Measurements from ENCODE around the gene RPS18. TPM values are rescaled to one million over a fixed set of nuclear protein-coding genes. Genes with fewer than 3 reads are reported as not detected.

RPS18 gene
- total and polyA plus RNA-seq, 3 experiments from 2014 or later = 3,797 to 7,106 (median 3,852) TPM

- peaks cover 16% of the 10 kb centered on the region for H3K36me3 ChIP-seq (ENCODE audit: insufficient read depth, low read length)
- H3K27me3 Mint-ChIP-seq = peaks cover 0 to 3% of the 10 kb centered on the region in 2 donors
- H3K4me3 Mint-ChIP-seq = peak within 1 kb of the TSS; percentile 95 to 100 (median 98)
- H3K36me3 Mint-ChIP-seq = peaks cover 5 to 57% (median 6%) of the 10 kb centered on the region in 3 donors
- DNase-seq = peak; percentile 78 to 94 (median 87)
- no peaks in the 10 kb centered on the region for H3K9me3 Mint-ChIP-seq
- ChIA-PET CTCF (interaction anchor here (1.3 to 2.8 kb wide), 4 partner anchors 12 to 37 kb away, joined by 3 to 23 read pairs (median 8); partner anchors contain the start of genes B3GALT4, PFDN6 and WDR46), POLR2A (interaction anchor here (0.7 to 2.5 kb wide), 4 partner anchors 15 to 42 kb away, joined by 3 to 35 read pairs (median 14); partner anchors contain the start of genes B3GALT4, RGL2 and RPS18)
- peaks cover 46% of the 10 kb centered on the region for H3K4me1 ChIP-seq (ENCODE audit: insufficient read depth, low read length)
- H3K27me3 ChIP-seq (ENCODE audit: insufficient read depth, low read length, poor library complexity, severe bottlenecking) = no peaks in the 10 kb centered on the region
- H3K9me3 ChIP-seq (ENCODE audit: low read length) = no peaks in the 10 kb centered on the region
- H3K4me3 ChIP-seq (ENCODE audit: low read length) = peak within 1 kb of the TSS; percentile 87
- peak within 1 kb of the TSS; percentile 95 to 100 (median 99) for H3K27ac Mint-ChIP-seq
- H3K4me1 Mint-ChIP-seq = peaks cover 54 to 73% (median 60%) of the 10 kb centered on the region in 3 donors
- peak within 1 kb of the TSS; percentile 98 for H3K27ac ChIP-seq (ENCODE audit: low read depth, low read length)
Measured at GRCh38 chr6:33313709-33314514, 42.0 kb downstream of the RPS18 start, which contains the start of gene TAPBP. TAPBP (minus strand) TSS chr6:33314078; CDS start chr6:33314041, 37 bp downstream.

GRCh38 chr6:33314515-33314942 lies 42.7 kb downstream of the RPS18 start:
- Mint-ChIP-seq H3K36me3 (peaks cover 5 to 59% (median 6%) of the 10 kb centered on the region in 3 donors), H3K4me3 (peak overlapping the region; percentile 95 to 100 (median 98)), H3K4me1 (peaks cover 60 to 77% (median 64%) of the 10 kb centered on the region in 3 donors), H3K27me3 (peaks cover 0 to 3% of the 10 kb centered on the region in 2 donors), H3K27ac (peak overlapping the region; percentile 95 to 100 (median 99)), H3K9me3 (no peaks in the 10 kb centered on the region)
- ChIA-PET POLR2A (no interaction called here), CTCF (no interaction called here)
- Histone ChIP-seq H3K9me3 (ENCODE audit: low read length) (no peaks in the 10 kb centered on the region), H3K27ac (ENCODE audit: low read depth, low read length) (peak overlapping the region; percentile 98), H3K4me3 (ENCODE audit: low read length) (peak overlapping the region; percentile 87), H3K36me3 (ENCODE audit: insufficient read depth, low read length) (peaks cover 22% of the 10 kb centered on the region), H3K27me3 (ENCODE audit: insufficient read depth, low read length, poor library complexity, severe bottlenecking) (no peaks in the 10 kb centered on the region), H3K4me1 (ENCODE audit: insufficient read depth, low read length) (peaks cover 53% of the 10 kb centered on the region)
- peak; percentile 65 to 83 (median 76) for DNase-seq

- Histone ChIP-seq H3K4me1 (ENCODE audit: insufficient read depth, low read length) (peaks cover 59% of the 10 kb centered on the region), H3K27ac (ENCODE audit: low read depth, low read length) (peak overlapping the region; percentile 98), H3K36me3 (ENCODE audit: insufficient read depth, low read length) (peaks cover 28% of the 10 kb centered on the region), H3K9me3 (ENCODE audit: low read length) (no peaks in the 10 kb centered on the region), H3K4me3 (ENCODE audit: low read length) (peak overlapping the region; percentile 87), H3K27me3 (ENCODE audit: insufficient read depth, low read length, poor library complexity, severe bottlenecking) (no peaks in the 10 kb centered on the region)
- H3K27me3 Mint-ChIP-seq = peaks cover 0 to 3% of the 10 kb centered on the region in 2 donors
- H3K9me3 Mint-ChIP-seq = no peaks in the 10 kb centered on the region
- CTCF ChIA-PET = interaction anchor here (4.4 kb wide), 1 partner anchor 30 kb away, joined by 52 read pairs; no protein-coding TSS in a partner anchor
- peaks cover 5 to 60% (median 10%) of the 10 kb centered on the region in 3 donors for H3K36me3 Mint-ChIP-seq
- DNase-seq = peak in 1 of 5 donors; percentile 56
- POLR2A ChIA-PET = interaction anchor here (0.6 to 0.9 kb wide), 2 partner anchors 30 to 81 kb away, joined by 3 to 4 read pairs; no protein-coding TSS in a partner anchor
- peak overlapping the region; percentile 95 to 100 (median 98) for H3K4me3 Mint-ChIP-seq
- peaks cover 66 to 80% (median 71%) of the 10 kb centered on the region in 3 donors for H3K4me1 Mint-ChIP-seq
- H3K27ac Mint-ChIP-seq = peak overlapping the region; percentile 95 to 100 (median 99)
Measured at GRCh38 chr6:33314943-33315792, 43.3 kb downstream of the RPS18 start.

- peaks cover 0 to 3% of the 10 kb centered on the region in 2 donors for H3K27me3 Mint-ChIP-seq
- Histone ChIP-seq H3K4me1 (ENCODE audit: insufficient read depth, low read length) (peaks cover 67% of the 10 kb centered on the region), H3K9me3 (ENCODE audit: low read length) (no peaks in the 10 kb centered on the region), H3K27ac (ENCODE audit: low read depth, low read length) (no peak overlapping the region), H3K36me3 (ENCODE audit: insufficient read depth, low read length) (peaks cover 36% of the 10 kb centered on the region), H3K4me3 (ENCODE audit: low read length) (no peak overlapping the region), H3K27me3 (ENCODE audit: insufficient read depth, low read length, poor library complexity, severe bottlenecking) (no peaks in the 10 kb centered on the region)
- no peaks in the 10 kb centered on the region for H3K9me3 Mint-ChIP-seq
- no peak for DNase-seq
- peaks cover 5 to 64% (median 13%) of the 10 kb centered on the region in 3 donors for H3K36me3 Mint-ChIP-seq
- CTCF ChIA-PET = interaction anchor here (4.4 kb wide), 1 partner anchor 29 kb away, joined by 52 read pairs; no protein-coding TSS in a partner anchor
- H3K4me3 Mint-ChIP-seq = peak overlapping the region; percentile 75 to 100 (median 99)
- peaks cover 70 to 83% (median 74%) of the 10 kb centered on the region in 3 donors for H3K4me1 Mint-ChIP-seq
- H3K27ac Mint-ChIP-seq = peak overlapping the region; percentile 87 to 99 (median 96)
- POLR2A ChIA-PET = interaction anchor here (0.6 to 2.9 kb wide), 4 partner anchors 28 to 82 kb away, joined by 3 to 75 read pairs (median 4); no protein-coding TSS in a partner anchor
Measured at GRCh38 chr6:33315793-33316602, 44.1 kb downstream of the RPS18 start.

- no peaks in the 10 kb centered on the region for H3K9me3 Mint-ChIP-seq
- H3K4me3 Mint-ChIP-seq = peak overlapping the region; percentile 94 to 100 (median 99)
- POLR2A ChIA-PET = interaction anchor here (0.5 to 2.9 kb wide), 12 partner anchors 17 to 304 kb away, joined by 3 to 75 read pairs (median 6); partner anchors contain the start of genes B3GALT4, CUTA, ITPR3 and PFDN6
- peaks cover 74 to 86% (median 77%) of the 10 kb centered on the region in 3 donors for H3K4me1 Mint-ChIP-seq
- CTCF ChIA-PET = interaction anchor here (1.0 to 4.4 kb wide), 3 partner anchors 29 to 109 kb away, joined by 3 to 52 read pairs (median 5); no protein-coding TSS in a partner anchor
- H3K27me3 ChIP-seq (ENCODE audit: insufficient read depth, low read length, poor library complexity, severe bottlenecking) = no peaks in the 10 kb centered on the region
- peaks cover 0 to 3% of the 10 kb centered on the region in 2 donors for H3K27me3 Mint-ChIP-seq
- H3K9me3 ChIP-seq (ENCODE audit: low read length) = no peaks in the 10 kb centered on the region
- peaks cover 73% of the 10 kb centered on the region for H3K4me1 ChIP-seq (ENCODE audit: insufficient read depth, low read length)
- H3K27ac Mint-ChIP-seq = peak overlapping the region in 7 of 8 donors; percentile 87 to 99 (median 95)
- H3K36me3 Mint-ChIP-seq = peaks cover 6 to 66% (median 13%) of the 10 kb centered on the region in 3 donors
- H3K27ac ChIP-seq (ENCODE audit: low read depth, low read length) = no peak overlapping the region
- H3K36me3 ChIP-seq (ENCODE audit: insufficient read depth, low read length) = peaks cover 41% of the 10 kb centered on the region
- peak overlapping the region; percentile 51 for H3K4me3 ChIP-seq (ENCODE audit: low read length)
- DNase-seq = no peak
Measured at GRCh38 chr6:33316603-33317418, 44.9 kb downstream of the RPS18 start.

- Mint-ChIP-seq H3K4me1 (peaks cover 74 to 86% (median 76%) of the 10 kb centered on the region in 3 donors), H3K4me3 (peak overlapping the region; percentile 94 to 100 (median 99)), H3K27me3 (peaks cover 0 to 3% of the 10 kb centered on the region in 2 donors), H3K27ac (peak overlapping the region in 6 of 8 donors; percentile 84 to 95 (median 88)), H3K9me3 (no peaks in the 10 kb centered on the region), H3K36me3 (peaks cover 10 to 66% (median 15%) of the 10 kb centered on the region in 3 donors)
- no peak overlapping the region for H3K27ac ChIP-seq (ENCODE audit: low read depth, low read length)
- no peak for DNase-seq
- ChIA-PET POLR2A (interaction anchor here (0.5 to 2.9 kb wide), 15 partner anchors 18 to 1824 kb away, joined by 3 to 75 read pairs (median 4); partner anchors contain the start of genes B3GALT4, CUTA, ITPR3 and PFDN6), CTCF (interaction anchor here (1.0 to 4.4 kb wide), 10 partner anchors 10 to 112 kb away, joined by 3 to 52 read pairs (median 4); partner anchors contain the start of genes RPS18 and VPS52)
- peak overlapping the region; percentile 51 for H3K4me3 ChIP-seq (ENCODE audit: low read length)
- H3K9me3 ChIP-seq (ENCODE audit: low read length) = no peaks in the 10 kb centered on the region
- H3K27me3 ChIP-seq (ENCODE audit: insufficient read depth, low read length, poor library complexity, severe bottlenecking) = no peaks in the 10 kb centered on the region
- peaks cover 38% of the 10 kb centered on the region for H3K36me3 ChIP-seq (ENCODE audit: insufficient read depth, low read length)
- peaks cover 68% of the 10 kb centered on the region for H3K4me1 ChIP-seq (ENCODE audit: insufficient read depth, low read length)
Measured at GRCh38 chr6:33317419-33317668, 45.5 kb downstream of the RPS18 start.

All from CD8-positive, alpha-beta memory T cell (primary cell).